ENCODE measurements around the gene RASL12.
"Not testable (repeated sequence)": the region's sequence is repeated elsewhere in the genome, so short reads cannot be mapped to it uniquely, and the experiment has no call there.

RASL12 gene

GRCh38 chr15:65020419-65020818 is 47.4 kb downstream of the RASL12 start:
- no peak for DNase-seq

- not testable (repeated sequence) for DNase-seq
Measured at GRCh38 chr15:65011198-65011597, 56.6 kb downstream of the RASL12 start.

GRCh38 chr15:65008983-65009382 is 58.8 kb downstream of the RASL12 start:
- no peak for DNase-seq

GRCh38 chr15:65006876-65007275 is 60.9 kb downstream of the RASL12 start:
- DNase-seq = no peak

- DNase-seq = no peak
Measured at GRCh38 chr15:65004993-65005392, 62.8 kb downstream of the RASL12 start.
